ENCODE measurements around the gene ATG9B. TPM values are rescaled to one million over a fixed set of nuclear protein-coding genes. Genes with fewer than 3 reads are reported as not detected.

The ATG9B gene
- total and polyA plus RNA-seq, 9 of the 15 experiments (the other 6 are each of a cell fraction or from before 2014, with no cell fraction given), result 0.29 to 8.0 (median 2.1) TPM

- TF ChIP-seq ZBTB40 (IDR thresholded peaks at IDR 0.05), result 0 out of 2 replicates have a peak, but pooled peaks have one; percentile 27
- no peak for TF ChIP-seq ZBTB40 (CRISPR knock-in tag; IDR thresholded peaks at IDR 0.05)
- TF ChIP-seq VEZF1 (CRISPR knock-in tag; IDR thresholded peaks at IDR 0.05), result peak; percentile 70
- TF ChIP-seq CBX3 (IDR thresholded peaks at IDR 0.05; ENCODE audit: borderline replicate concordance in 1 of 2, low read length in 2 of 2), result no peak
- no peak for TF ChIP-seq POLR2AphosphoS2 (IDR thresholded peaks at IDR 0.05; ENCODE audit: low read length)
- TF ChIP-seq SLC30A9 (CRISPR knock-in tag; IDR thresholded peaks at IDR 0.05), result no peak
- no peak for TF ChIP-seq FOS (IDR thresholded peaks at IDR 0.05; ENCODE audit: extremely low read depth, insufficient read length)
- no peak for TF ChIP-seq SMARCC2 (IDR thresholded peaks at IDR 0.05; ENCODE audit: low read depth)
- TF ChIP-seq PURB (CRISPR knock-in tag; IDR thresholded peaks at IDR 0.05; ENCODE audit: low read depth), result no peak
- TF ChIP-seq MYNN (IDR thresholded peaks at IDR 0.05), result no peak
- TF ChIP-seq MYNN (CRISPR knock-in tag; IDR thresholded peaks at IDR 0.05), result no peak
- TF ChIP-seq RCOR1 (IDR thresholded peaks at IDR 0.05; ENCODE audit: borderline replicate concordance in 1 of 2, low read depth in 2 of 2, low read length in 2 of 2), result no peak
- TF ChIP-seq MTA3 (IDR thresholded peaks at IDR 0.05; ENCODE audit: borderline replicate concordance), result peak; percentile 26; the same call in 1 of the 2 replicates
- 0 out of 2 replicates have a peak, but pooled peaks have one; percentile 27 for TF ChIP-seq L3MBTL2 (IDR thresholded peaks at IDR 0.05)
- no peak for TF ChIP-seq ZNF311 (CRISPR knock-in tag; IDR thresholded peaks at IDR 0.05)
- peak; percentile 37; the same call in 1 of the 2 replicates for TF ChIP-seq ZNF12 (CRISPR knock-in tag; IDR thresholded peaks at IDR 0.05)
- peak in 1 of 2 experiments; percentile 13 for TF ChIP-seq E2F6 (IDR thresholded peaks at IDR 0.05; ENCODE audit: borderline replicate concordance in 1 of 2, extremely low read depth in 1 of 2, insufficient read depth in 1 of 2, insufficient read length in 1 of 2, low read depth in 1 of 2, low read length in 1 of 2, poor library complexity in 1 of 2, severe bottlenecking in 1 of 2)
These were observed 27.8 kb downstream of the ATG9B start (continued) for GRCh38 chr7:150996376-150997074.
